RWPE2 (cell line): ENCODE data around the gene C11orf21.

Source experiments
- ATAC-seq: fragments of 200-7000 bp; cut with Tn5 transposase; 3 replicates; pipeline ENCODE4 v1.9.1; 2021; ENCODE audit warnings: low read depth
- DNase-seq: peaks from one replicate; pipeline ENCODE4 v3.0.0-alpha.2; 2020; ENCODE audit warnings: low spot score
- H3K27ac ChIP-seq: fragments of 450-650 bp; 2 replicates; pipeline ENCODE4 v1.5.1; 2017; ENCODE audit warnings: mild to moderate bottlenecking; ENCODE audit not compliant: poor library complexity, severe bottlenecking
- H3K27me3 ChIP-seq: fragments of 250-450 bp; sonication (Bioruptor Pico); 2 replicates; pipeline ENCODE4 v1.5.1; 2021; ENCODE audit warnings: mild to moderate bottlenecking, moderate library complexity; ENCODE audit not compliant: insufficient read depth, poor library complexity, severe bottlenecking
- H3K36me3 ChIP-seq: fragments of 250-450 bp; sonication (Bioruptor Pico); 2 replicates; pipeline ENCODE4 v1.5.1; 2020; ENCODE audit warnings: low read depth, mild to moderate bottlenecking, moderate library complexity
- H3K4me1 ChIP-seq: fragments of 250-450 bp; sonication (Bioruptor Pico); 2 replicates; pipeline ENCODE4 v1.5.1; 2021; ENCODE audit warnings: mild to moderate bottlenecking, moderate library complexity; ENCODE audit not compliant: insufficient read depth, poor library complexity, severe bottlenecking
- H3K4me3 ChIP-seq: fragments of 250-450 bp; sonication (Bioruptor Pico); 2 replicates; pipeline ENCODE4 v1.5.1; 2021; ENCODE audit warnings: mild to moderate bottlenecking, moderate library complexity; ENCODE audit not compliant: severe bottlenecking
- H3K9me3 ChIP-seq: fragments of 250-450 bp; sonication (Bioruptor Pico); 2 replicates; pipeline ENCODE4 v1.5.1; 2021; ENCODE audit warnings: mild to moderate bottlenecking, moderate library complexity; ENCODE audit not compliant: severe bottlenecking
- TF ChIP-seq, protein P1 (sequence below): fragments of 450-650 bp; IDR thresholded peaks from one replicate; pipeline ENCODE4 v1.5.1; 2017; ENCODE audit warnings: mild to moderate bottlenecking, moderate library complexity; ENCODE audit not compliant: poor library complexity, severe bottlenecking

C11orf21 gene

DNA sequence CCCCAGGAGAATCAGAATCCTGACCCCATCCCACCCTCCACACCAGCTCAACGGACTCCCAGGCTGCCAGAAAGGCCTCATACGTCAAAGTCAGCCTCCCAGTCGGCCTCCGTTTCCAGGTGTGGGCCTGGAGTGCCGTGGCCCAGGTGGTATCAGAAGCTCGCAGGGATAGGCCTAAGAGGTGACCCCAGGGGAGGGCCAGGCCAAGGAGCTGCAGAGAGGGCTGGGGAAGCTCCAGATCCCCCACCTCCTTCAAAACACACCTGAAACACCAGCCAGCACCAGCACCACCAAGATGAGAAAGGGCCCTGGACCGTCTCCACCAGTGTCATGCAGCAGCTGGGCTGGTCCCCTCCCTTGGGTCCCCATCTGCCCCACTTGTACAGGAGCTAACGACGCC is 51.7 kb downstream of the C11orf21 start:
- Histone ChIP-seq H3K9me3 (no peaks in the 10 kb centered on the region), H3K27me3 (no peaks in the 10 kb centered on the region), H3K4me1 (no peaks in the 10 kb centered on the region), H3K36me3 (no peaks in the 10 kb centered on the region), H3K4me3 (no peak overlapping the region), H3K27ac (no peak overlapping the region)
- ATAC-seq (no peak), DNase-seq (no peak)
- TF ChIP-seq, protein P1, sequence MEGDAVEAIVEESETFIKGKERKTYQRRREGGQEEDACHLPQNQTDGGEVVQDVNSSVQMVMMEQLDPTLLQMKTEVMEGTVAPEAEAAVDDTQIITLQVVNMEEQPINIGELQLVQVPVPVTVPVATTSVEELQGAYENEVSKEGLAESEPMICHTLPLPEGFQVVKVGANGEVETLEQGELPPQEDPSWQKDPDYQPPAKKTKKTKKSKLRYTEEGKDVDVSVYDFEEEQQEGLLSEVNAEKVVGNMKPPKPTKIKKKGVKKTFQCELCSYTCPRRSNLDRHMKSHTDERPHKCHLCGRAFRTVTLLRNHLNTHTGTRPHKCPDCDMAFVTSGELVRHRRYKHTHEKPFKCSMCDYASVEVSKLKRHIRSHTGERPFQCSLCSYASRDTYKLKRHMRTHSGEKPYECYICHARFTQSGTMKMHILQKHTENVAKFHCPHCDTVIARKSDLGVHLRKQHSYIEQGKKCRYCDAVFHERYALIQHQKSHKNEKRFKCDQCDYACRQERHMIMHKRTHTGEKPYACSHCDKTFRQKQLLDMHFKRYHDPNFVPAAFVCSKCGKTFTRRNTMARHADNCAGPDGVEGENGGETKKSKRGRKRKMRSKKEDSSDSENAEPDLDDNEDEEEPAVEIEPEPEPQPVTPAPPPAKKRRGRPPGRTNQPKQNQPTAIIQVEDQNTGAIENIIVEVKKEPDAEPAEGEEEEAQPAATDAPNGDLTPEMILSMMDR: no peak

DNA sequence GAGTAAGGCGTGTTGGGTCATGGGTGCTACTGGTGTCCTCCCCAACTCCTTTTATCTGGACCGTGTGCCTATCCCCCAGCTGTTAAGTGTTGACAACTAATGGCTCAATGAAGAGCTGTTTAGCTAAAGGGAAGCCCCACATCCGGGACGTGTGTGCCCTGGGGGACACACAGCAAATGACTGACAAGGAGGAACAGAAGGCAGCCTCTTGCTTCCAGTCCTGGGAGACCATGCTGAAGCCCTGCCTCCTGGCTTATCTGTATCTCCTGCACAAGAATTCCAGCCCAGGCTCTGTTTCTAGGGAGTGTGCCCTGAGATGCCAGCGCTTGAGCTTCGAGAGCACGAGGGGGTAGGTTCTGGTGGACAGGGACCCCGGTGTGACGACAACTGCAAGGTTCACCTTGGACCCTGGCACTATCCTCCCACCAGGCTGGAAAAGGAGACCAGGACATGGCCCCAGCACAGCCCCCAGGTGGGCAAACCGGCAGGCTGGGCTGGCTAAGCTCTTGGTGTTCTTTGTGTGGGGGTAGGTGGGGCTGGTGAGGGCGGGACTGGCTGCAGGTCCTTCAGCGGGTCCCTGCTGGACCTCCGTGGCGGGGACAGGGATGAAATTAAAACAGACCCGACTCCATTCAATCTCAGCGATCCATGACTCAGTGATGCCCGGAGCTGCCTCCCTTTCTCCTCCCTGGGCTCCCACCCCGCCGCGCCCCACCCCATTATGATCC is 52.4 kb downstream of the C11orf21 start:
- no peak for ATAC-seq
- H3K27ac ChIP-seq: no peak overlapping the region
- H3K4me1 ChIP-seq: no peaks in the 10 kb centered on the region
- DNase-seq: peak; percentile 40
- no peaks in the 10 kb centered on the region for H3K27me3 ChIP-seq
- TF ChIP-seq, protein P1: no peak
- no peaks in the 10 kb centered on the region for H3K36me3 ChIP-seq
- no peaks in the 10 kb centered on the region for H3K9me3 ChIP-seq
- H3K4me3 ChIP-seq: no peak overlapping the region

DNA sequence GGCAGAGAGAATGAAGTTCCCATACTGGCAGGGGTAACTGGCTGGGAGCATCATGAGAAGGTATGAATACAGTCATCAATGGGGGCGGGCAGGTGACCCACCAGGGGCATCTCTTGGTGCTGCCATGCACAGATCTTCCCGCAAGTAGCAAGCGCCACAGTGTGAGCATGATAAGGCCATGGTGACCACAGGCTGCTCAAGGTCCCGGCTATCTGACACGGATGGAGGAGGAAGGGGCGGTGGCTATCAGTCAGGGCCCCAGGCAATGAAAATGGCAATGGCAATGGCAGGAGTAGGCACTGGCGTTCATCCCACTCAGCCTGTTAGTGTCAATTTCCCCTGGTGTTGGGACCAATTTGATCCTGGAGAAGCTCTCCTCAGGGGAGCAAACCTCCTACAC is 53.0 kb downstream of the C11orf21 start:
- no peak overlapping the region for H3K27ac ChIP-seq
- H3K4me3 ChIP-seq: no peak overlapping the region
- no peaks in the 10 kb centered on the region for H3K9me3 ChIP-seq
- no peaks in the 10 kb centered on the region for H3K27me3 ChIP-seq
- no peaks in the 10 kb centered on the region for H3K4me1 ChIP-seq
- no peaks in the 10 kb centered on the region for H3K36me3 ChIP-seq
- ATAC-seq (no peak), DNase-seq (no peak)
- TF ChIP-seq, protein P1: no peak

DNA sequence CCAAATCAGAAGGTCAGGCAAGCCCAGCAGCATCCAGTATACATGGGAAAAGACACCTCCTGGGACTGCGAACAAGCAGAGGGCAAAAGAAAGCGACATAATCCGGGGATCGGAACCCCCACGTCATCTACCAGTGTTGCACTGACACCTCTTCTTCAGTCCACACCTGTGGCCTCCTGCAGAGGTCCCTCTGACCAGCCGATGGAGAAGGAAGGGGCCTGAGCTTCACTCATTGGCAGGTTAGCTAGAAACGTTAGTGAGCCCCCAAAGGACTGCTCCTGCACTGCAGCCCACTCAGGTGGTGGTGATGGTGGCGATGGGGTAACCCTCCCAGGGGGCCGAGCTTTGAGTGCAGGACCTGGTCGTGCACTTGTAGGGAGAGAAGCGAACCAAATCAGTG is 53.5 kb downstream of the C11orf21 start:
- no peaks in the 10 kb centered on the region for H3K9me3 ChIP-seq
- H3K4me1 ChIP-seq: no peaks in the 10 kb centered on the region
- no peak overlapping the region for H3K27ac ChIP-seq
- no peaks in the 10 kb centered on the region for H3K27me3 ChIP-seq
- ATAC-seq (no peak), DNase-seq (peak; percentile 24)
- TF ChIP-seq, protein P1: no peak
- no peaks in the 10 kb centered on the region for H3K36me3 ChIP-seq
- H3K4me3 ChIP-seq: no peak overlapping the region

DNA sequence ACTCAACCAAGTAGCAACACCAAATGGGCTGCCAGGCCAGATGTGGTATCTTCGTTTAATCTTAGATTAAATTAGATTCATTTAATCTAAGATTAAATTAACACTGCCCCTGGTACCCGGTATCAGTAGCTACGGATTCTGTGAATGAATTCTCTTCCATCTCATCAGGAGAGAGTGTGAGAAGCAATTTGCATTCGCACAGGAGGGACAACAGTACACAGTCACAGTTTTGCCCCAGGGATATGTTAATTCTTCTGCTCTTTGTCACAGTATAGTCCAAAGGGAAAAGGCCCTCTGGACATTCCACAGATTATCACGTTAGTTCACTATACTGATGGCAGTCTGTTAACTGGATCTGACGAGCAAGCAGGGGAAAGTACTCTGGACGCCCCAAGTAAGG is 54.2 kb downstream of the C11orf21 start:
- DNase-seq (no peak), ATAC-seq (no peak)
- Histone ChIP-seq H3K4me3 (no peak overlapping the region), H3K4me1 (no peaks in the 10 kb centered on the region), H3K36me3 (no peaks in the 10 kb centered on the region), H3K27ac (no peak overlapping the region), H3K27me3 (no peaks in the 10 kb centered on the region), H3K9me3 (peaks cover 5% of the 10 kb centered on the region)
- TF ChIP-seq, protein P1: no peak
